Measurements from ENCODE around the gene SUSD6.

SUSD6 gene

GRCh38 chr14:69662636-69663299 is 51.4 kb downstream of the SUSD6 start:
- no peak for TF ChIP-seq CTCF (IDR thresholded peaks at IDR 0.05; ENCODE audit: control insufficient read depth, insufficient read depth, low read depth, low read length, missing control alignments)
- no peak overlapping the region for H3K4me3 ChIP-seq (ENCODE audit: control insufficient read depth, low read depth, low read length)
- no peak for DNase-seq (ENCODE audit: low read depth)

GRCh38 chr14:69663300-69663643 is 51.9 kb downstream of the SUSD6 start:
- DNase-seq (ENCODE audit: low read depth): no peak
- TF ChIP-seq CTCF (IDR thresholded peaks at IDR 0.05; ENCODE audit: control insufficient read depth, insufficient read depth, low read depth, low read length, missing control alignments): no peak
- no peak overlapping the region for H3K4me3 ChIP-seq (ENCODE audit: control insufficient read depth, low read depth, low read length)

GRCh38 chr14:69664265-69664664 is 52.9 kb downstream of the SUSD6 start:
- TF ChIP-seq CTCF (IDR thresholded peaks at IDR 0.05; ENCODE audit: control insufficient read depth, insufficient read depth, low read depth, low read length, missing control alignments): no peak
- H3K4me3 ChIP-seq (ENCODE audit: control insufficient read depth, low read depth, low read length): no peak overlapping the region
- DNase-seq (ENCODE audit: low read depth): no peak

GRCh38 chr14:69664865-69665526 is 53.6 kb downstream of the SUSD6 start:
- TF ChIP-seq CTCF (IDR thresholded peaks at IDR 0.05; ENCODE audit: control insufficient read depth, insufficient read depth, low read depth, low read length, missing control alignments): no peak
- DNase-seq (ENCODE audit: low read depth): no peak
- no peak overlapping the region for H3K4me3 ChIP-seq (ENCODE audit: control insufficient read depth, low read depth, low read length)

- no peak for TF ChIP-seq CTCF (IDR thresholded peaks at IDR 0.05; ENCODE audit: control insufficient read depth, insufficient read depth, low read depth, low read length, missing control alignments)
- DNase-seq (ENCODE audit: low read depth): no peak
- H3K4me3 ChIP-seq (ENCODE audit: control insufficient read depth, low read depth, low read length): no peak overlapping the region
These were observed 54.2 kb downstream of the SUSD6 start for GRCh38 chr14:69665631-69666030.

GRCh38 chr14:69666112-69666511 is 54.7 kb downstream of the SUSD6 start:
- no peak for DNase-seq (ENCODE audit: low read depth)
- H3K4me3 ChIP-seq (ENCODE audit: control insufficient read depth, low read depth, low read length): no peak overlapping the region
- no peak for TF ChIP-seq CTCF (IDR thresholded peaks at IDR 0.05; ENCODE audit: control insufficient read depth, insufficient read depth, low read depth, low read length, missing control alignments)
